ENCODE results near the gene KRTAP9-4. TPM values are rescaled to one million over a fixed set of nuclear protein-coding genes. Genes with fewer than 3 reads are reported as not detected.

KRTAP9-4 gene
- total RNA-seq, 2 donors from 2014 or later: not detected

DNA sequence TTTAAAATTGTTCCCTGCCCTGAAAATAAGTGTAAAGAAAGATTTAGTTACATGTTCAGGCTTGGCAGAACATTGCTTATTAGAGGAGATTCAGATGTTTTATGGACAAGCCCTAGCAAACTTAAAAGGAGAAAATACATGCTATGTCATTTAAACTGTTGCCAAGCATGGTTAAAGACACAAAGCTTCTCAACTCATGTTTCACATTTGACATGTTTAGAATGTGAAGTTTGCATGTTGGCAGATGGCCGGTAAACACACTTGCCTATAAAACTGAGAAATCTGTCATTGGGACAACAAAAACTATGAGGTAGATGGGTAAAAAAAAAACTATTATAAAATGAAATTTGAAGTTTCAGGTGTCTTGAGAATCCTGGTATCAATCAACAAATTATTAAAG lies 47.4 kb downstream of the KRTAP9-4 start:
- H3K36me3 ChIP-seq: no peaks in the 10 kb centered on the region
- intact Hi-C loops (cut with DNase I): no loop called here
- H3K4me3 ChIP-seq: no peak overlapping the region
- WGBS: 8% methylated on average over 1 of the region's 1 CpG
- H3K9me3 ChIP-seq: no peaks in the 10 kb centered on the region
- H3K27ac ChIP-seq: no peak overlapping the region
- TF ChIP-seq POLR2A (IDR thresholded peaks at IDR 0.05) (no peak), POLR2AphosphoS5 (IDR thresholded peaks at IDR 0.05) (no peak)
- TF ChIP-seq, protein P1, sequence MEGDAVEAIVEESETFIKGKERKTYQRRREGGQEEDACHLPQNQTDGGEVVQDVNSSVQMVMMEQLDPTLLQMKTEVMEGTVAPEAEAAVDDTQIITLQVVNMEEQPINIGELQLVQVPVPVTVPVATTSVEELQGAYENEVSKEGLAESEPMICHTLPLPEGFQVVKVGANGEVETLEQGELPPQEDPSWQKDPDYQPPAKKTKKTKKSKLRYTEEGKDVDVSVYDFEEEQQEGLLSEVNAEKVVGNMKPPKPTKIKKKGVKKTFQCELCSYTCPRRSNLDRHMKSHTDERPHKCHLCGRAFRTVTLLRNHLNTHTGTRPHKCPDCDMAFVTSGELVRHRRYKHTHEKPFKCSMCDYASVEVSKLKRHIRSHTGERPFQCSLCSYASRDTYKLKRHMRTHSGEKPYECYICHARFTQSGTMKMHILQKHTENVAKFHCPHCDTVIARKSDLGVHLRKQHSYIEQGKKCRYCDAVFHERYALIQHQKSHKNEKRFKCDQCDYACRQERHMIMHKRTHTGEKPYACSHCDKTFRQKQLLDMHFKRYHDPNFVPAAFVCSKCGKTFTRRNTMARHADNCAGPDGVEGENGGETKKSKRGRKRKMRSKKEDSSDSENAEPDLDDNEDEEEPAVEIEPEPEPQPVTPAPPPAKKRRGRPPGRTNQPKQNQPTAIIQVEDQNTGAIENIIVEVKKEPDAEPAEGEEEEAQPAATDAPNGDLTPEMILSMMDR (IDR thresholded peaks at IDR 0.05): no peak
- peaks cover 2% of the 10 kb centered on the region for H3K27me3 ChIP-seq (replicated peaks; ENCODE audit: insufficient read depth)
- H3K4me1 ChIP-seq (replicated peaks): no peaks in the 10 kb centered on the region
- no peak for DNase-seq (ENCODE audit: low spot score)

DNA sequence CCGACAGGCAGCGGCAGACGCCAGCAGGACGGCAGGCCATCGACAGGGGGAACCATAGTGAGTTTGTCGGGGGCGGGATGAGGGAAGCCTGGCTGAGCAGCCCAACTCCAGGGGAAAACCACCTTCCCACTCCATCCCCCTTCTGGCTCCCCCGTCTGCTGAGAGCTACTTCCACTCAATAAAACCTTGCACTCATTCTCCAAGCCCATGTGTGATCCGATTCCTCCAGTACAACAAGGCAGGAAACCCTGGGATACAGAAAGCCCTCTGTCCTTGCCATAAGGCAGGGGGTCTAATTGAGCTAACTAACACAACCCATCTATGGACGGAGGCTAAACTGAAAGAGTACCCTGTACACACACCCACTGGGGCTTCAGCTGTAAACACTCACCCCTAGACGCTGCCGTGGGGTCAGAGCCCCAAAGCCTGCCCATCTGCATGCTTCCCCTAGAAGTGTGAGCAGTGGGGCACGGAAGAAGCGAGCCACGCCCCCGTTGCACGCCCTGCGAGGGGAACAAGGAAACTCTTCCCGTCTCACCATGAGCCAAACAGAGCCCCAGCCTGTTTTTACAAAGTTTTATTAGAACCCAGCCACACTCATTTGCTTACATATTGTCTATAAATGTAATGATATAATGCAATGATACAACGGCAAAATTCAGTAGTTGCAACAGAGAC lies 49.1 kb downstream of the KRTAP9-4 start:
- 80% methylated on average over 20 of the region's 20 CpGs for WGBS
- intact Hi-C loops (cut with DNase I): no loop called here
- H3K27ac ChIP-seq: no peak overlapping the region

More for the DNA sequence above, 49.1 kb downstream of the KRTAP9-4 start:
- no peaks in the 10 kb centered on the region for H3K4me1 ChIP-seq (replicated peaks)
- no peaks in the 10 kb centered on the region for H3K9me3 ChIP-seq
- H3K4me3 ChIP-seq: no peak overlapping the region
- no peaks in the 10 kb centered on the region for H3K36me3 ChIP-seq
- no peaks in the 10 kb centered on the region for H3K27me3 ChIP-seq (replicated peaks; ENCODE audit: insufficient read depth)
- TF ChIP-seq, protein P1 (IDR thresholded peaks at IDR 0.05): no peak
- no peak for TF ChIP-seq POLR2A (IDR thresholded peaks at IDR 0.05)
- TF ChIP-seq POLR2AphosphoS5 (IDR thresholded peaks at IDR 0.05): no peak
- DNase-seq (ENCODE audit: low spot score): no peak

Small RNAs within 50 kb of the gene (small RNA-seq; reads per million reads assigned to genes)
- gene KRTAP9-10P: 0 reads per million in 2 donors

Other genes starting within 250 kb of the KRTAP9-4 start
- gene KRTAP3-2, start 249.8 kb upstream of the KRTAP9-4 start, total RNA-seq: not detected
- gene KRTAP3-1, start 240.6 kb upstream of the KRTAP9-4 start, total RNA-seq: not detected
- under 1 TPM in 1 of 2 donors, not detected in 1; 0.51 TPM for gene KRTAP1-5, start 222.5 kb upstream of the KRTAP9-4 start, total RNA-seq
- not detected for gene KRTAP1-4, start 219.5 kb upstream of the KRTAP9-4 start, total RNA-seq
- not detected for gene KRTAP1-3, start 214.8 kb upstream of the KRTAP9-4 start, total RNA-seq
- gene KRTAP1-1, start 208.2 kb upstream of the KRTAP9-4 start, total RNA-seq: 1 to 10 TPM in 1 of 2 donors, not detected in 1; 1.4 TPM
- not detected for gene KRTAP2-1, start 202.4 kb upstream of the KRTAP9-4 start, total RNA-seq
- gene KRTAP2-2, start 194.5 kb upstream of the KRTAP9-4 start, total RNA-seq: not detected
- not detected for gene KRTAP2-3, start 189.6 kb upstream of the KRTAP9-4 start, total RNA-seq
- gene KRTAP2-4, start 183.8 kb upstream of the KRTAP9-4 start, total RNA-seq: not detected
- not detected for gene KRTAP4-7, start 165.5 kb upstream of the KRTAP9-4 start, total RNA-seq
- not detected for gene KRTAP4-8, start 151.5 kb upstream of the KRTAP9-4 start, total RNA-seq
- not detected for gene KRTAP4-16, start 147.5 kb upstream of the KRTAP9-4 start, total RNA-seq
- not detected for gene KRTAP4-9, start 144.3 kb upstream of the KRTAP9-4 start, total RNA-seq
- not detected for gene KRTAP4-11, start 131.3 kb upstream of the KRTAP9-4 start, total RNA-seq
- not detected for gene KRTAP4-12, start 125.5 kb upstream of the KRTAP9-4 start, total RNA-seq
- not detected for gene KRTAP4-6, start 109.1 kb upstream of the KRTAP9-4 start, total RNA-seq
- gene KRTAP4-5, start 99.9 kb upstream of the KRTAP9-4 start, total RNA-seq: not detected
- gene KRTAP4-4, start 88.9 kb upstream of the KRTAP9-4 start, total RNA-seq: not detected
- gene KRTAP4-3, start 81.5 kb upstream of the KRTAP9-4 start, total RNA-seq: not detected
- not detected for gene KRTAP4-2, start 71.5 kb upstream of the KRTAP9-4 start, total RNA-seq
- gene KRTAP4-1, start 64.8 kb upstream of the KRTAP9-4 start, total RNA-seq: not detected
- not detected for gene KRTAP9-1, start 59.8 kb upstream of the KRTAP9-4 start, total RNA-seq
- gene KRTAP9-2, start 23.0 kb upstream of the KRTAP9-4 start, total RNA-seq: not detected
- not detected for gene KRTAP9-3, start 17.2 kb upstream of the KRTAP9-4 start, total RNA-seq
- gene KRTAP9-8, start 11.7 kb upstream of the KRTAP9-4 start, total RNA-seq: not detected
- gene KRTAP9-9, start 5.7 kb downstream of the KRTAP9-4 start, total RNA-seq: not detected
- gene KRTAP9-6, start 15.7 kb downstream of the KRTAP9-4 start, total RNA-seq: not detected
- not detected for gene KRTAP9-7, start 26.0 kb downstream of the KRTAP9-4 start, total RNA-seq
- gene KRTAP29-1, start 53.2 kb downstream of the KRTAP9-4 start, total RNA-seq: not detected
- not detected for gene KRTAP16-1, start 59.6 kb downstream of the KRTAP9-4 start, total RNA-seq
- gene KRTAP17-1, start 66.0 kb downstream of the KRTAP9-4 start, total RNA-seq: not detected
- gene KRT33A, start 101.1 kb downstream of the KRTAP9-4 start, total RNA-seq: not detected
- not detected for gene KRT33B, start 120.1 kb downstream of the KRTAP9-4 start, total RNA-seq
- 1 to 10 TPM in 1 of 2 donors, not detected in 1; 1.5 TPM for gene KRT34, start 132.6 kb downstream of the KRTAP9-4 start, total RNA-seq
- gene KRT31, start 147.9 kb downstream of the KRTAP9-4 start, total RNA-seq: not detected
- not detected for gene KRT37, start 174.9 kb downstream of the KRTAP9-4 start, total RNA-seq
- not detected for gene KRT38, start 191.3 kb downstream of the KRTAP9-4 start, total RNA-seq
- not detected for gene KRT32, start 217.7 kb downstream of the KRTAP9-4 start, total RNA-seq
- not detected for gene KRT35, start 231.5 kb downstream of the KRTAP9-4 start, total RNA-seq
- gene KRT36, start 240.2 kb downstream of the KRTAP9-4 start, total RNA-seq: not detected